HS-5 (cell line): Measurements from ENCODE around the gene TLX2.

Experiments used
- DNase-seq: peaks from one replicate; pipeline ENCODE4 v3.0.0-alpha.2; 2012; ENCODE audit warnings: low read depth

The TLX2 gene

DNA sequence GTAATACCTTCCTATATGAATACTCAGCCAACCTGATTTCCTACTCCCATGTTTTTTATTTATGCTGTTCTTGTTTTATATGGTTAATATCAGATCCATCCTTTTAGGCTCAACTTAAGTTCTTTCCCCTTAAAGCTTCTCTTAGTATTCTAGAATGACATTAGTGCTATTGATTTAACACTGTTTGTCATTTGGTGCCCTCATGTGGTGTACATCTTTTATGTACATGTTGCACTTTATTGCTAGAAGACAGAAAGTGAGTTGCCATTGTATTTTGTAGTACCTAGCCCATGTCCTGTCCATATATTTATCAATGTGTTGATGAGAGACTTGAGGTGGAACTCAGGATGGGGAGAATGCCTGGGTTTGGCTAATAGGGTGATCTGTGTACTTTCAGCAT is 18.0 kb downstream of the TLX2 start:
- no peak for DNase-seq

DNA sequence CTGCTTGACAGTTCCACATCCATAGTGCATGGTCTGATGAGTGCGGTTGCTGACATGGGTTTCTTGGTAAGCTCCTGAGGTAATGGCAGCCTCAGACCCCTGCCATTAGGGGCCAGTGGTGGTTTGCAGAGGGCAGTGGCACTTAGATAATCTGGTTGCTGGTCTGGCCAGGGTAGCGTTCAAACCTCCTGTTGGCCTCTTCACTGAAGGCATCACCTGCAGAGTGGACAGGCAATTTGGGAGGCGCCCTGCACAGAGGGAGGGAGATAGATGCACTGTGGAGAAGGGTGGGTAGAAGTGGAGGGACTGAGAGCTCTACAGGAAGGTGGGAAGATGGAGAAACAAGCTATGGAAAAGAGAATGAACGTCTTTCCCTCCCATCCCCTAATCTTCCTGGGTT is 19.2 kb downstream of the TLX2 start:
- no peak for DNase-seq

DNA sequence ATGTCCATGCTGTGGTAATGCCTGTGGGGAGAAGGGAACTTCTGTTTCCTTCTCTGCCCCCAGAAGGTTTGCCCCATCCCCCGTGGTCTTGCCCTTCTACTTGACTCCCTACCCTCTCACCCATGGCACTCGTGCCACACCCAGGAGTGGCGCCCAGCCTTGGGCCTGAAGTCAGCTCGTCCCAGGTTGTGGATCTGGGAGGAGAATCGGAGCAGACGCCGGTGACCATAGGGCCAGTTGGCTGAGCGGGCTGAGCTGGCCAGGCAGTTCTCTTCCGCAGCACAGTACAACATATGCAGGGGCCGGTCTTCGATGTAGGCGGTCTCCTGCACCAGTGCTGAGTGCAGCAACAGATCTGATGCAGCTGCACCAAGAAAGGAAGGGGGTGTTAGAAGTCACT is 20.2 kb downstream of the TLX2 start:
- DNase-seq, result no peak

DNA sequence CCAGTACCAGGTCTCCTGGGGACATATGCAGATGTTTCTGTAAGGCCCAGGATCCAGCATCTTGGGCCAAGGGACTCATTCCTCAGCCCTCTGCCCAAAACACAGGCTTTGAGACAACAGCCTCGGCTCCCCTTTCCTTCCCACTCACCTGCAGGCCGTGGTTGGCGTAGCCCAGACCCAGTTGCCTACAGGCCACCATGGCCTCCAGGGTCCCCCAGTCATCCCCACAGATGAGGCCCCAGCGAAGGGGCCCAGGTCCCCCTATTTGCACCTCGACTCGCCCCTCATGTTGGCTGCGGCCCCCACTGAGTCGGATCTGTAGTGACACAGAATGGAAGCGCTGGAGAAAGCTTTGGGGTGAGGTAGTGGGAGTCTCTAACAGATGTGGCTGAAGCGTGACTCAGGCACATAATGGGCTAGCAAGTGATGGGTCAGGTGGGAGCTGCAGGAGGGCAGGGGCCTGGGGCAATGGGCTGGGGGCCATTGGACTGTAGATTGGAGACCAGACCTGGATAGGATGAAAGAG is 21.3 kb downstream of the TLX2 start:
- no peak for DNase-seq

DNA sequence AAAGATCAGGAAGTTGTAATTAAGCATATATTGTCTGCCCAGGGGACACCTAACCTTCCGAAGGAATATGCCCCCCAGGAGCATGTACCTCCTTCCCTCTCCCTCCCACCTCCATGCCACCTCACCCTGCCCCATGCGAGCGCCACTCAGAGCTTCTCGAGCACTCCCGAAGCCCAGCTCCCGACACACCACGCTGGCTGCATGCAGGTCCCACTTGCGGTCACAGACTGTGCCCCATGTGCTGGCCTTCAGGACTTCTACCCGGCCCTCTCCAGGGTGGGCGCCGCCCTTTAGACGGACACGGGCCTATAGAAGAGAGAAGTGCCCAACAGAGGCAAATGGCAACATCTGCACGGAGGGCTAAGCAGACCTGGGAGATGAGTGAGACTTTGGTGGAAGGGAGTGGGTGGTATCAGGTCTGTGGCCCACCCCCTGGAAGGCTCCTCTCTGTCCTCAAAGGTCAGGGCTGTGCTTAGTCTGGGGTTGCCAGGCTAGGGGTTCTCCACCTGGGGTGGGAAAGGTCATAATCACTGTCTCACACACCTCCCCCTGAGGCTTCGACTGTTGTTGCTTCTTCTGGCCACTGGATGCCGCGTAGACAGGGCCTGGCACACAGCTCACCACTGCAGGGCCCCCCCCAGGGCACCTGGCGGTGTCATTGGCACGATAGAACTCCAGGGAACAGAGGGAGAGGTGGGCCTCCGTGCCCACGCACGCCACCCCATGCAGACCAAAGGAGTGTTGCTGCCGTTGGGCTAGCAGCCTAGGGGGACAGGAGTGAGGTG is 22.1 kb downstream of the TLX2 start:
- DNase-seq, result no peak

DNA sequence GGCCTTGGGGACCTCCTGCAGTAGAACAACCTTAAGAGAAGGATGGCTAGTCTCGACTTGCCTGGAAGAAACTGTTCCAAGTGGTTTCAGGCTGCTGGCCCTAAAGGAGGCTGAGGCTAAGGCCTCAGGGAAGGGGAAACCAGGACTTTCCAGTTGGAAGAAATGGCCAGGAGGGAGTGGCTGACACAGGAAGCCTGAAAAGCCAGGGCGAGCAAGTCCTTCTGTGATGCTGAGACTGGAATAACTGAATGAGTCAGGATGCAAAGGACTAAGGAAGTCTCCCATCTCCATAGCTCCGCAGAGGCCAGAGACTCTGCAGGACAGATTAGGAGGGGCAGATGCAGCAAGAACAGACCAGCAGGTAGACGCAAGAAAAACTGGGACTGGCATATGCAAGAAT is 22.9 kb downstream of the TLX2 start:
- no peak for DNase-seq

DNA sequence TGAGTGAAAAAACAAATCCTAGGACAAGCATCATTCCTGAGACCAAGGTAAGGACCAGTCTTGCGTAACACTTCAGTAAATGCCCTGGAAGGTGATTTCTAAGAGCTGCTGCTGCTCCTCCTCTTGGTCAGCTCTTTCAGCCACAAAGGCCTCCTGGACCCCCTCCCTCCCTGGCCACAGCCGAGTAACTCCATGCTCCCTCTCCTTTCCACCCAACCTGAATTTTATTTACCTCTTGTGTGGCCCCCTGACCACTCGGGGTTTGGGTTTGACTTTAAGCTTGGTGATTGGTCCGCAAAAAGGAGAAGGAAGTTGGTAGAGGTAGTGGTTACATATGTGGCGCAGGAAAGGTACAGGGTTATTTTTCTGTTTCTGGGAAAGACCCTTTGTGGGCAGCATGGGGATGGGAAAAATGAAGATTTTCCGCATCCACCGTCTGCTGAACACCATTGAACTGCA is 24.7 kb downstream of the TLX2 start:
- no peak for DNase-seq

DNA sequence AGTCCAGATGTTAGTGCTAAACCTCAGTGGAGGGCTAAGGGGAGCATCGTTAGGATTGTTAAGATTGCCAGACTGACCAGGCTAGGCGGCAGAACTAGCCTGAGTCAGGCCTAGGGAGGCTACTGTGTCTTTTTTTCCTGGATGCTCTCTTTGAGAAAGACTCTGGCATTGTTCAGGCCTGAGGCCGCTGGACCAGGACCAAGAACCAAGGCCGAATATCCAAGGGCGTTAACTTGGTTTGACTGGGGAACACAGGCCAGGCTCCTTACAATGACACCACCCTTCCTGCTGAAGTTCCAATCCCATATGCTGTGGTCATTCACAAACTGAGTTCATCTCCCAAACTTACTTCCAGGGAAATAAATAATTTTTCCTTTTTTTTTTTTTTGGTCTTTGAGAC is 26.0 kb downstream of the TLX2 start:
- DNase-seq, result no peak

DNA sequence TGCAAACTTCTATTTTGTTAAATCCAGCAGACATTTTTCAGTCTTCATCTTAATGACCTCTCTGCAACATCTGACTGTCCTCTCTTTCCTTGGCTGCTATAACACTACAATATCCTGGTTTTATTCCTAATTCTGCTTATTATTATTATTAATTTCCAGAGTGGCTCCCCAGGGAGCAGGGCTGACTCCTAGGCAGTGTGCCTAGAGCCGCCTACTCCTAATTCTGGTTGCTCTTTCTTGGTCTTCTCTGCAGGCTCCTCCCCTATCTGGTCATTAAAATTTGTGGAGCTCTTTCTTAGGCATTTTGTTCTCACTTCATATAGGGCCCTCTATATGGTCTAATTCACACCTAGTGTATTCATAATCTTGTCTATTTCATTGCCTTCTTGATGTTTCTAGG is 28.7 kb downstream of the TLX2 start:
- no peak for DNase-seq

DNA sequence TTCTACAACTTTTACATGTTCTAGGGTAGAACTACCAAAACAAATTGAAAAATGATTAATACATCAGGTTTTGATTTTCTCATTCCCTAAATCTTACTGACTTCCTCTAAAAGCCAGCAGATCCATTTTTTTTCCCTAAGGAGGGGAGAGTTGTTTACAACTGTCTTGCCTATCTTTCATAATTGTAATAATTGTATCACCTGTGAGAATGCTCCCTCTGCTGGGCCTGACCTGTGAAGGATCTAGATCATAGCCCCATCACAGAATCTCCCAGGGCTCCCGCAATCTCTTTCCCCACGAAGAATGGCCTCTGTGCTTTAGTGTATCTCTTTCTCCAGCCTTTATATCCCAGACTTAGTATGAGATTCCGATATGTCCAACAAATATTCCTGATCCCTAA is 30.4 kb downstream of the TLX2 start:
- no peak for DNase-seq

DNA sequence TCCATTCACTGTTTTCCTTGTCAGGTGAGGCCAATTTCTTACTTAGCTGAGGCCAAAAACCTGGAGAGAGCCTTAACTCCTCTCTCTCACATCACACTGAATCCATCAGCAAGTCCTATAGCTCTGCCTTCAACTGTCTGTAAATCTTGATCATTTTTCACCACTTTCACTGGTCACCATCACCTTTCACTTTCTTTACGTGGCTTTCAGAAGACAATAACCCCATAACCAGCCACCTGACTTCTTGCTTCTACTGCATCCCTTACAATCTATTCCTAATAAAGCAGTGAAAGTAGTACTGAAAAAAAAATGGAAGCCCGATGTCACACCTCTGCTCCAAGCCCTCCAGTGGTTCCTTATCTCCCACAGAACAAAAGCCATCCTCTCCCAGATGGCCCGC is 31.8 kb downstream of the TLX2 start:
- DNase-seq, result no peak

DNA sequence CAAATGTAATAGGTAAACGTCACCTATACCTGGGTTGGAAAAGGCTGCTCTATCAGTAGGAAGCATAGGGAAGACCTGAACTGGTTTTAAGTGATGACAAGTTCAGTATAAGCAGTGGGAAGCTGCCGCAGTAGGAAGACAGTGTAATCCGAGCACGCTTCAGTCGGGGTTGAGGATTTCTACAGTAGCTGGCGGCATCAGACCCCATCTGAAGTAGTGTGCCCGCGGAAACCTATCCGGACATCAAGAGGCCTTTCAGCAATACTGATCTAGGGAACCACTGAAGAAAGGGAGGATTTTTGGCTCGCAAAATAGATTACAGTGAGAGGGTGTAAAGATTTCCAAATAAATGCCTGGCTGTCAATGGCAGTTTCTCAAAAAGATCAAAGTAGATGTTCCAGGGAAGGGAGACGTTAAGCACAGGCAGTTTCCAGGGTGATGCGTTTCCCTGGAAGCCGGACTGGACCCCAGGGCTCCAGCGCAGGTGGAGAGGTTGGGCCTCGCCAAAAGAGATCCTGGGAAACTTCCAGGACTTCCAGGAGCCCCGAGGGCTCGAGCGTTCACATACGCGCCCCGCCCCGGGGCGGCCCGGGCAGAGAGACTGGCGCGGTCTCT is 34.1 kb downstream of the TLX2 start:
- DNase-seq, result no peak

DNA sequence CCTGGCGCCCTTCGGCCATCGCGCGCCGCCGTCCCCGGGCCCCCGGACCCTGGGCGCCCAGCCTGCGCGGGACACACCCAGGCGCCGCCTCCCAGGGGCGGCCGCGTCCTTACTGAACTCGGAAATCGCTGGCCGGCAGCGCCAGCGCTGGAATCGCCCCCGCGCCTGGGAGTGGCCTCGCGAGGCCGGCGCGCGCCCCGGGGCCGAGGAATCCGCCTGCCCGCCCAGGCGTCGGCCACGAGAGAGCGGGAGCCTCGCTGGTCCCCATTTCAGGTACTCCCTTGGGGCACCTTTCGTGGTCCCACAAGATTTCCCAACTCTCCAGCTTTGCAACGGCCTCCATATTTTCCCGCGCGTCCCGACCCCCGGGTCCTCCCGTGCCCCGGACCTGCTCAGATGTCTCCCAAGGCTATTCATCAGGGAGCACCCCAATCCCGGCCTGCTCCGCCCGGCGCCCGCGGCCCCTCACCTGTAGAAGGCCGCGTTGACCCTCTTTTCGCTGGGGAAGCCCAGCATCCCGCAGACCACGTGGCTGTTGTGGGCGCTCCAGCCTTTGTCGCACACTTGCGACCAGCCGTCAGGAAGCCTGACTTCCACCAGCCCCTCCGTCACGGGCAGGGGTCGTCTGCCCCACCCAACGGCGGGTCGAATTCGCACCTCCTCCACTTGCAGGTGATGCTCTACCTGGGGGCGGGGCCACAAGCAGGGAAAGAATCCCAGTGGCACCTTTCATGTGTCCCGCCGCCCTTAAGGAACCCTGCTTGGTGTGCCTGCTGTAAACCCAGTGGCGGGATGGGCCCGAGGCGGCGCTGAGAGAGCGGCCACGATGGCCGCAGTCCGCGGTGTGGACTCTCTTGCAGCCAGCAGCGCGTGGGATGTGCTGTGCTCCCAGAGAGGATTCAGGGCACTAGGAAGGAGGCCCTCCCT is 34.9 kb downstream of the TLX2 start:
- DNase-seq, result no peak

DNA sequence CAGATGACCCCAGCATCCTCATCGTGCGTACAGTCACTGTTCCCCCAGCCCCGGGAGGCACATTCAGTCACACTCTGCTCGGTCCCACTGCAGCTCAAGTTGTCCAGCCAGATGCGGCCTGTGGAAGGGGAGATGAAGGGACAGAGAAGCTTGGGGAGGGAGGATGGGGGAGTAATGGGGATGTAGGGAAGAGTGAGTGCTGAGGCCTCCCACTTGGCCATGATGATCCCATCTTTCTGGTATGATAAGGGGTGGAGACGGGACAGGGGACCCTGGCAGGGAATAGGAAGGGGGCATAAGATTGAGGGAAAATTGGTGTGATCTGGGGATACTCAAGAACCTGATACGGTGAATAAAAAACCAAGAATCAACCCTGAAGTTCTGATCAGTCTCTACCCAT is 36.0 kb downstream of the TLX2 start:
- DNase-seq, result no peak

DNA sequence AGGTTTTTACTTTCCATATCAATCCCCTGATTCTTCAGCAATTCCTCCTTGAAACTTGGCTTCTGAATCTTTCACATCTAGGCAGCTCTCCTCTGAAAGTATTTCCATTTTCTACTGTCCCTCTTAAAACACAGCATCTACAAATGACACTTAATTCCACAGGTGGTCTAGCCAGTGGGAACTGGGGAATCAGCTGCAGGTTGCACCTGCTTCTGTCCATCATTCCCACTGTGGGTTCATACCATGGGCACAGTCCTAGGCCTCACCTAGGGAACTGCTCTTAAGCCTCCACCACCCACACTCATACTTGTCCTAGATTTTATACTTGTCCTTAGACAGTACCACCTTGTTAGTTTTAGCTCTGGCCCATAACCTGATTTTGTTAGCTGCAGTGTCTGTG is 37.3 kb downstream of the TLX2 start:
- DNase-seq, result no peak

DNA sequence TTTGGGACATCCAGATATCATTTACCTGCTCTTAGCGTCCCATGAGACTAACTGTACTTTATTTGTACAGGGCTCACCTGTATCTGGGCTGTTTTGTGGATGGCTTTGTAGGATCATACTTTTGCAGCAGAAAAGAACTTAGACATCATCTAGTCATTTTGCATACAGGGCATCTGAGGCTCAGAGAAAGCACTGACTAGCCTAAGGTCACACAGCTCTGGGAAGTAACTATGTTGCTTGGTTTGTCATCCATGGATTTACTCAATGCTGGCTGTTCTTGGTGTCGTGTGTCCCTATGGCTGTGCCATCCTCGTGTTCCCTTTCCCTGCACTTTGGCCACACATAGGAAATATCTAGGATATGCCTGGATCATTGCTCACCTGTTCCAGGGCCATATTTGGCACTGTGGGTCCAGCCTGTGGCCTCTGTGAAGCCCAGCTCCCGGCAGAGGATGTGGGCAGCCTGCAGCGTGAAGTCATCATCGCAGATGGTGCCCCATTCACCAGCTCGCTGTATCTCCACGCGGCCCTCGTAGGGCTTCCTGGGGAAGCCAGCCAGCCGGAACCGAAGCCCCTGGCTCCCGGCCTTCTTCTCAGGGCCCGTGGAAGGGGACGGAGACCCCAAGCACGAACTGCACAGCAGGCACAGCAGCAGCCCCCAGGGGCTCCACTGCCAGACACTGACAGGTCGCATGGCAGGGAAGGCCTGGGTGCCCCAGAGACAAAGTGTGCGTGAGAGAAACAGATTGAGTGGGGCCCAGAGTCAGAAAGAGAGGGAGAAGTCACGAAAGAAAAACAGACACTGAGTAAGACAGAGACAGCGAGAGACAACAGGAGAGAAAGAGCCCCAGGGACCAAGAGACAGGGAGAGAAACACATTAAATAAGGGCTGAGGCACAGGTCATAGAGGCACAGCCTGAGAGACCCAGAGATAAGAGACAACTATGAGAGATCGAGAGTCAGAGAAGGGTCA is 38.0 kb downstream of the TLX2 start:
- DNase-seq, result no peak

DNA sequence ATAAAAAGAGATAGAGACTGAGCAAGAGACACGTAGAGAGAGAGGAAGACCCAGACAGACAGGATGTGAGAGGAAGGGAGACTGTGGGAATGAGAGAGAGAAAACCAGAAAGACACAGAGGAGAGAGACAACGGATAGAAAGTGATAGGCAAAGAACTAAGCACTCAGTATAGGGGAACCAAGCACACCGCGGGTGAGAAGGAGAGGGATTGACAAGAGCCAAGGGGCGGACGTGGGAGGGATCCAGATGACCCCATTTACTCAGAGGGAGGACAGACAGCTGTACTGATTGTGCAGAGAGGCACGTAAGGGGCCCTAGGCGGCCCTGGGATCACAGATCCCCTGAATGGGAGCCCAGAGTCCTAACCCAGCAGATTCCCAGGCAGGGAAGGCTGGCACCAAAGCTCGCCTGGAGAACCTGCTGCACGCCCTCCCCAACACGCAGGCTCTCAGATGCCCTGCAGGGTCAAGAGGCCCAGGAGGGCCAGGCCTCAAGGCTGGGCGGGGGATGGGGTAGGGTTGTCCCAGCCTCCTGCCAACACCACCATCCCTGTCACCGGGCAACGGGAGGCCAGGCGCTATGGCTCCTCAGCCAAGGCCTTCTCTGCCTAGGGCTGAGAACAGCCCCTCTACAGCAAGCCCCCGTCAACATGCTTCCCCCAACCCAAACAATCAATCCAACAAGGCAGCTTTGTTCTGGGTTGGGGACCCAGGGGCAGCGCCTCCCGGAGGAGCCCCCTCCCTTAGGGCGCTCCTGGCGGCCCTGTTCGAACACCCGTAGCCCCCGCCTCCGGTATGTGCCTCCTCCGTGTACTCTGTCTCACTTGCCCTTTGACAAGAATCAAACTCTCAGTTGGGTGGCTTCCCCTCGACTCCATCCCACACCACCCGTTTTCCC is 38.9 kb downstream of the TLX2 start:
- no peak for DNase-seq

DNA sequence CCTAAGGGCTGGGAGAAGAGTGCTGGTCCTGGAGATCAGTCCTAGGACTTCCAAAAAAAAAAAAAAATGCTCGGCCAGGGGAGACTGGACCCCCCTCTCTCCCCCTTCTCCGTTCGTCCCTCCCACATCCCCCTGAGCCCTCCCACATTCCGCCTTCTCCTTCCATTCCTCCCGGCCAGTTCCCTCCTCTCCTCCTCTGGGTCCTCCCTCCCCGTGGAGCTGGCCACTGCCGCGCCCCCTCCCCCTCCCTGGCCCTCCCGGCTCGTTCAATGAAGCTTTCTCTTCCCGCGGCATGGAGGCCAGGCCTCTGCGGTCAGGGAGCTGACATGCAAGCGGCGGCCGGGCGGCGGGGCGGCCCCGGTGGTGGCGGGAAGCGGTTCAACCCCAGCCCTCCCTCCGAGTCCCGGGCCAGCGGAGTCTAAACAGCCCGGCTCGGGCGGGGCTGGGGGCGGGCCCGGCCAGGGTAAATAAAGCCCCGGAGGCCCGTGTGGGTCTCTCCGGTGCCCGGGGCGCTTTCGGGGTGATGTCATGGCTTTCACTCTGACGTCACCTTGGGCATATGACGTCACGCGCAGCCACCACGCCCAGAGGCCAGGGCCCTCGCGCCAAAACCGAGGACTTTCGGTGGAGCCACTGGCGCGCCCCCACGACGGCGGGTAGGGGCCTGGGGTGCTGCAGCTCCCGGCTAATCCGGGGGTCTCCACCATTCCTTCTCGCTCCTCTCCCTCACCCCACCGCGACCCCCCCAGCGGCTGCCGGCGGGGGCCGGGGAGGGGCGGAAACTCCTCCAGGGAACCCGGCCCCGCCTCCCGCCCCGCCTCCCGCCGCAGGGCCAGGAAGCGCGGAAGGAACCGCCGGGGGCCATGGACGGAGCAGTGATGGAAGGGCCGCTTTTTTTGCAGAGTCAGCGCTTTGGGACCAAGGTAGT is 39.9 kb downstream of the TLX2 start, which contains the start of the genes DOK1 and LOXL3:
DOK1 (plus strand) TSS at position 829 of the 928 bp plus-strand sequence; CDS start at position 864, 35 bp downstream.
LOXL3 (minus strand) TSS at position 51 of the 928 bp plus-strand sequence. CDS start 1,308 bp downstream, outside the sequence.
- DNase-seq, result no peak
